ENCODE measurements around the gene CCDC134.
A peak's percentile ranks its signal among the peaks of the same experiment; 100 is the strongest.

CCDC134 gene

DNA sequence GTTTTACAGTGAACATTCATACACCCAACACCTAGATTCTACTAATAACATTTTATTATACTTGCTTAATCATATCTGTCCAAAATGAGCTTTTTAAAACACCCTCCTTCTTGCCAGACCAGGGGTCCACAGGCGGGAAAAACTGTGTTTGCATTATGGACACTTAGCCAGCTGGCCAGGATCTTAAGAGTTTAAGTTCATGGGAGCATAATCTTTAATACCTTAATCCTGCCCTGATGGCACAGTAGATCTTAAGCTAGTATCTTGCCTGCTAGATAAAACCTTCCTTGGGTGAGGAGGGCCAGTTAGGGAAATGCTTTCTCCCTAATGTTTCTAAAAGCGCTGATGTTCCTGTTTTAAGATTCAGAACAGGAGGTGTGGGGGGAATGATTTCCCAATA is 13.1 kb upstream of the CCDC134 start:
- DNase-seq (ENCODE audit: low spot score), result no peak

GRCh38 chr22:41793871-41794270 is 6.6 kb upstream of the CCDC134 start:
- no peak for DNase-seq (ENCODE audit: low spot score)

GRCh38 chr22:41798736-41799135 is 1.7 kb upstream of the CCDC134 start:
- DNase-seq (ENCODE audit: low spot score), result no peak

DNA sequence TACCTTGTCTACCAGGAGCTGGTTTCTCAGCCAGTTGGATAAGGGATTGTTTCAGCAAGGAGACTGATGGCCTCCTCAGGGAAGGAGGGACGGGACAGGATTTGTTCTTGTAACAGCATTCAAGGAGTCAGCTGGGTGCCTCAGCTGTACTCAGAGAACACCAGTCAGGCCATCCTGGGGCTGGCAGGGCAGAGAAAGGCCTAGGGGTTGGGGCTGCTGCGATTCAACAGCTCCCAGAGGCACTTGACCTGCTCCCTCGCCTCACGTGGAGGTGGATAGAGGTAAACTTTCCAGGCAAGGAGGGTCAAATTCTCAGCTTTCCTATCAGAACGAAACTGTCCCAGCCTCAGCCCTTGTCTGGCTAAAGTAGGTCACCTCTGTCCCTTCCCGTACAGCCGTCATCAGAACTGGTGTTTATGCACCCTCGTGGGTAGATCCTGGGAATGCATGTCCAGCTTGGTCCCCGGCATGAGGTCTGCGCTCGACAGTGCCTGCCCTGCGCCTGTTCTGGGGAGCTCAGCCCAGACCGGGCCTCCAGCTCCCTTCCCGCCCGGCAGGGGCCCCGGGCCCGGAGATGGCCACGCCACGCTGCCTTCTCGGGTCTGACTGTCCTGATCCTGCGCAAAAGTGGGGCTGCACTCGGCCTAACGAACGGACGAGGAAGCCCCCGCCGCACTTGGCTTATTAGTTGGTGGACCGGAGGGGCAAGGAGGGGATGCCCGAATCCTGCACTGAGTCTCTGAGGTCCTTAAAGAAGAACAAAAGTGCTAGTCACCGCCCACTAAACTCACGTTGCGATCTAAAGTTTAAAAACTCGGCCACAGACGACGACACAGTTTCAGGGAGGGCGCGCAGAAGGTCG is 762 bp upstream of the CCDC134 start:
- DNase-seq (ENCODE audit: low spot score), result peak; percentile 53

GRCh38 chr22:41801147-41801819 is 804 bp downstream of the CCDC134 start:
- no peak for DNase-seq (ENCODE audit: low spot score)

- DNase-seq (ENCODE audit: low spot score), result no peak
These were observed 1.4 kb downstream of the CCDC134 start for GRCh38 chr22:41801886-41802285.

DNA sequence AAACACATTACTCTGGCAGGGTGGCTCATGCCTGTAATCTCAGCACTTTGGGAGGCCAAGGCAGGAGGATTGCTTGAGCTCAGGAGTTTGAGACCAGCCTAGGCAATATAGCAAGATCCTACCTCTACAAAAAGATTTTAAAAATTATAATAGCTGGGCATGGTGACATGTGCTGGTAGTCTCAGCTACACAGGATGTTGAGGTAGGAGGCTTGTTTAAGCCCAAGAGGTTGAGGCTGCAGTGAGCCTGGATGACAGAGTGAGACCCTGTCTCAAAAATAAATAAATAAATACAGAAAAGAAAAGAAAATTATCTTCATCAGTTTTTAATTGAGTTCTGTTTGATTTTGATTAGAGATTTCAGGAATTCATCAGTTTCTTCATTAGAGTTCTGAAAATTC is 5.2 kb downstream of the CCDC134 start:
- DNase-seq (ENCODE audit: low spot score), result no peak

DNA sequence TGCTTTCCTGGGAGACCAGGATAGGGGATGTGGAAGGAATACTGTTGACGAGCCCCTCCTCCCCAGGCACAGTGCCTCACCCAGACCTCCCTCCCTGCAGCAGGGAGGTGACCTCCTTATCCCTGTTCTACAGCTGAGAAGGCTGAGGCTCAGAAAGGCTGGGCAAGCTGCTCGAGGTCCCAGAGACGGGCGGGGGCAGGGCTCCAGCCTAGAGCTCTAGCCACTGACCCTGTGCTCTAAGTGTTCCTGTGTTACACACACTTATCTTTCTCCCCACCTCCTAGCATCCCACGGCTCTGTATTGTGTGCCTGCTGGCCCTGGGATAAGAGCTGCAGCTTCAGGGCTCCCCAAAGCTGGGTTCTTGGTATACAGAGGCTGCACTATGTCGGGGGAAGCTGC is 7.9 kb downstream of the CCDC134 start:
- no peak for DNase-seq (ENCODE audit: low spot score)

- DNase-seq (ENCODE audit: low spot score), result no peak
These were observed 9.5 kb downstream of the CCDC134 start for GRCh38 chr22:41810022-41810421.

DNA sequence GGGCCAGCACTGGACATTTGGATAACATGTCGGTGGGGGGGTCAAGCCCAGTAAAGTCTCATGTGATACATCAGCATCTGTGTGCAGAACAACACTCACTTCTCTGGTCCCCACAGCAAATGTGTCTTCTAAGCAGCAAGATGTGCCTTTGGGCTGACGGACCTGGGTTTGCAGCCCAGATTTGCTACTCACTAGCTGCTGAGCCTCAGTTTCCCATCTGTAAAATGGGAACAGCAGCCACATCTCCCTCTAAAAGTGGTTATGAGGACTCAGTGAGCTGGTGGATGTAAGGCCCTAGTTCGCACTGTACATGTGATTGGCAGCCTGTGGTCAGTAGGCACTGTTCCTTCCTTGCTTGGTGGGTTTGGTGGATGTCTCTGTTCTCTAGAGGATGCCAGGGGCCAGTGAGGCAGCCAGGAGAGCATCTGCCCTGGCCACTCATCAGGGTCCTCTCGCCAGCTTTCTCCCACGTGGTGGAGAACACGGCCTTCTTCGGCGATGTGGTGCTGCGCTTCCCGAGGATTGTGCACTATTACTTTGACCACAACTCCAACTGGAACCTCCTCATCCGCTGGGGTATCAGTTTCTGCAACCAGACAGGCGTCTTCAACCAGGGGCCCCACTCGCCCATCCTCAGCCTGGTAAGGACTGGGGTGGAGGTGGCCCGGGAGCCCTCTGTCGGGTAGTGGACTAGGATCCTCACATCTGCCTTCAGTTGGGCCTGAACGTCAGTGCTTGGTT is 12.5 kb downstream of the CCDC134 start:
- DNase-seq (ENCODE audit: low spot score), result no peak

GRCh38 chr22:41813726-41814410 is 13.4 kb downstream of the CCDC134 start:
- no peak for DNase-seq (ENCODE audit: low spot score)

DNA sequence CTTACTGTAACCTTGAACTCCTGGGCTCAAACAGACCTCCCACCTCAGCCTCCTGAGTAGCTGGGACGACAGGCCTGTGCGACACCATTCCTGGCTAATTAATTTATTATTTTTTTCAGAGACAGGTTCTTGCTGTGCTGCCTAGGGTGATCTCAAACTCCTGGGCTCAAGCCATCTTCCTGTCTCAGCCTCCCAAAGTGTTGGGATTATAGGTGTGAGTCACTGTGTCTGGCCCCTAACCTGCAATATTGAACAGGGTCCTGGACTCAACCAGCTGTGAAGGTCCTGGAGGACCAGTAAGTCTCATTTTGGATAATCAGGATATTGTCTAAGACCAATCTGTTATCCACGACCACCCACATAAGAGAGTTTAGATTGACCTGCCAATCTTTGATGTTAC is 15.2 kb downstream of the CCDC134 start:
- DNase-seq (ENCODE audit: low spot score), result no peak

DNA sequence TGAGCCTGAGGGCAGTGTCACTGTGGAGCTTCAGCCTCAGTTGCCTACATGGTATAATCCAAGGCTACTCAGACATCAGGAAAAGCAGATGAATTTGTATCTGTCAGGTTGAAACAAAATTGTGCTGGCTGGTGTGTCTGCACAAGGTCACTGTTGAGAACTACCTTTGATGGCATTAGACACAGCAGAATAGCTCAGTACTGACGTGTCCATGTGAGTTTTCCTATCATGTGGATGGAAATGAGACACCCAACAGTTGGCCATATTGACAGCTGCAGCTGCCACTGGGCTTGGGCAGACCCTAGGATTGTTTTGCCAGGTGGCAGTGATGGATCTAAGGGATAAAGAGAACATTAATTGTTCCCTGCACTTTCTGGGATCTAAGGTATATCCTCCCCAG is 15.8 kb downstream of the CCDC134 start:
- no peak for DNase-seq (ENCODE audit: low spot score)

DNA sequence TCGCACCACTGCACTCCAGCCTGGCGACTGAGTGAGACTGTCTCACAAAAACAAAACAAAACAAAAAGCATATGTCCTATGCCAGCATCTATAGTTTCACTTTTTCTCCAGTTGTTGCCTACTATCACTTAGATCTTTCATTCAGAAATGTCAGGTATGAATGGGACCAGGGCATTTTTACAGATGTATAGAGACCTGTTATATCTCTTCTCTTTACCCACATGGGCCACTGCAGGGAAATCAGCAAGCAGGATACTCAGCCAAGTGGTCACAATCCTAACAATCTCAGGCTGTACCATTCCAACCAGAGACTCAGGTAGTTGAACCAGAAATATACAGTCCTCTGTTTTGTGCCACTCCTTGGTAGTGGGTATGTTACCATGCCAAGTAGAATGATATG is 16.4 kb downstream of the CCDC134 start:
- DNase-seq (ENCODE audit: low spot score), result no peak

DNA sequence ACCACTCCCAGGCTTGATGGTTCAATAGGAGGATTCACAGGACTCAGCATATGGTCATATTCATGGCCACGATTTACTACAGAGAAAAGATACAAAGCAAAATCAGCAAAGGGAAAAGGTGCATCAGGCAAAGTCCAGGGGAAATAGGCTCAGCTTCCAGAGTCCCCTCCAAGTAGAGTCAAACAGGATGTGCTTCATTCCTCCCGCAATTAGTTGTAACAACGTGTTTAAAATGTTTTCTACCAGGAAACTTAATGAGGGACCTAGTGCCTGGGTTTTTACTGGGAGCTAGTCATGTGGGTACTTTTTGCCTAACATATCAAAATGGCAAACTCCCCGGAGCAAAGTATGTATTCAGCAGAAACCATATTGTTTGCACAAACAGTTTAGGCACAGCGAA is 17.5 kb downstream of the CCDC134 start:
- no peak for DNase-seq (ENCODE audit: low spot score)

DNA sequence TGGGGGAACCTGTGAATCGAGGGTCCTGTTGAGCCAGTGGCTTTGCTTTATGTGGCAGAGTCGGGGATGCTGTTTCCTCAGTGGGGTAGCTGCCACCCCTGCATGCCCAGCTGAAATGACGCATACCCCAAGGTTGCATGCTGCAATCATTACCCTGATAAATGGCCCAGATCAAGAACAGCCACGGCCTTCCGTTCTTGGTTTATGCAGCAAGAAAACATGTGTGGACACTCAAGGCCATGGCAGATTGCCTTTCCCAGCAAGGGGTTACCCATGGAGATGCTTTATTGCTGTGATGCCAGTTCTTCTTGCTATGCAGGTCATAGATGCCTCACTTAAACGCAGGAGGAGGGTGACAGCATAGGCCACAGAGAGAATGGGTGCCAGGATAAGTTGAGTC is 18.1 kb downstream of the CCDC134 start:
- DNase-seq (ENCODE audit: low spot score), result no peak

- no peak for DNase-seq (ENCODE audit: low spot score)
These were observed 18.8 kb downstream of the CCDC134 start for GRCh38 chr22:41819257-41819656.

GRCh38 chr22:41820447-41820846 is 20.0 kb downstream of the CCDC134 start:
- DNase-seq (ENCODE audit: low spot score), result no peak

DNA sequence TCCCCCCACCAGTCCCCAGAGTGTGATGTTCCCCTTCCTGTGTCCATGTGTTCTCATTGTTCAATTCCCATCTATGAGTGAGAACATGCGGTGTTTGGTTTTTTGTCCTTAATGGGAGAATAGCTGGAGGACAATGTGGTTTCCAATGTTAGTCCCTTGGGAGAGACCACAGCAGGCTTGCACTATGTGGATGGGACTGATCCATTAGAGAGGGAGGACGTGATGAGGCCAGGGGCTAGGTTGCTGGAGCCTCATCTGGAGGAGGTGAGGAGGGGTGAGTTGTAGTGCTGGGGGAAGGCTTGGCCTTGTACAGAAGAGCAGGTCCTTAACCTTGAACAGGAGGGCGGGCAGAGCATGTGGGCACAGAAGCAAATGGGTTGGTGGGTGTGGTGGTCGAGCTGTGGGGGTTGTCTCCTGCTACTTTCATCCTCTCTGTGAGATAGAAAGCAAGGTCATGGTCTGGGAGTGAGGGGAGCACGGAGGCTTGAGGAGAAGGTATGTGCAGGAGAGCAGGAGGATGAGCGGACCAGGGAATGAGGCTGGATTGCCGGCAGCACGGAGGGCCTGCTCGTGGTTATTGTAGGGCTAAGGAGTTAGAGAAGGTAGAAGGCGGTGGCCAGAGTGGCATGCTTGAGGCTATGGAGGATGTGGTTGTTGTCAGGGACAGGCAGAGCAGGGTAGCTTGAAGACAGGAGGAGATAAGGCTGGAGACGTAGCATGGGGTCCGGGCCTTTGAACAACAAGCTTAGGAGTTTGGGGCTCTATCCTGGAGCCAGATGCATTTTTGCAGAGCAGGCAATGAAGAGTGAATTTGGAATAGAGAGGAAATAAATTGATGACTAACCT is 21.2 kb downstream of the CCDC134 start:
- no peak for DNase-seq (ENCODE audit: low spot score)

DNA sequence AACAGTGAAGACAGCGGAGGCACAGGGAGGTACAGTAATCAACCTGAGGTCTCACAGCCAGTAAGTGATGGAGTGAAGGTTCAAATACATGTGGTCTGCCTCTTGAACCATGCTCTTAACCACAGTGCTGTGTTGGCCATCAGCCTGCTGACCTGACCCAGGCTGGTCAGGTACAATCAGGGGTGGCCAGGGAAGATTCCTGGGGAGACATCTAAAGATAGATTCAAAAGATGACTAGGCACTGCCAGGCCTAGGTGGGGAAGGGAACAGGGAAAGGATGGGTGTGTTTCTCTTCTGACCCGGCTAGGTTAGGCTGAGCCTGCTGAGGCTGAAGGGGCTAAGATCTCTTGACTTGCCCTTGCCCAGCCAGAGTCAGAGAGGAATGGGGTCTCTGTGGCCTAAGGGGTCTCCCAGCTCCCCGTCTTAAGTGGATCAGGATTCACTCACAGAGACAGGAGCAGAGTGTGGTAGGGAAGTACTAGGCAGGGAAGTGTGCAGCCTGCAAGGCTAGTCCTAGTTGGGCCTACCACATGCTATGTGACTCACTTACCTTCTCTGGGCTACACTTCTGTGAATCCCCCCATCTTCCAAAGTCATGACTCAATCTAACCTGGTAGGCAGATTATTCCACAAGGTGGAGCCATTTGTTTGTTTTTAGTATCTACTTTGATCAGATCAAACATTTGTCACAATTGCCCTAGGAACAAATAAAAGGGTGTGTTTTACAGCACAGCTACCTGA is 22.0 kb downstream of the CCDC134 start:
- peak; percentile 66 for DNase-seq (ENCODE audit: low spot score)

- no peak for DNase-seq (ENCODE audit: low spot score)
These were observed 23.3 kb downstream of the CCDC134 start for GRCh38 chr22:41823797-41824196.

Measured in AG08395 (cell line).